ENCODE measurements around the gene PAK5.

- TF ChIP-seq CTCF (IDR thresholded peaks at IDR 0.05) (no peak), POLR2A (IDR thresholded peaks at IDR 0.05) (no peak)
Observed at GRCh38 chr20:9884061-9884460, 45.2 kb upstream of the PAK5 start.

Data from uterus (tissue), 2 donors.